Activated T-helper 1 cell treated with anti-CD3 and anti-CD28 coated beads, Interleukin-2, amount 50 U/mL, for 16 hours (primary cell): ENCODE measurements around the gene SMIM45.

ENCODE experiments used
- DNase-seq, 2 donors: peaks; one replicate each; pipeline ENCODE4 v3.0.0-alpha.2; 2020; ENCODE audit warnings: low read depth in 1 of 2, low spot score in 1 of 2

Gene SMIM45

DNA sequence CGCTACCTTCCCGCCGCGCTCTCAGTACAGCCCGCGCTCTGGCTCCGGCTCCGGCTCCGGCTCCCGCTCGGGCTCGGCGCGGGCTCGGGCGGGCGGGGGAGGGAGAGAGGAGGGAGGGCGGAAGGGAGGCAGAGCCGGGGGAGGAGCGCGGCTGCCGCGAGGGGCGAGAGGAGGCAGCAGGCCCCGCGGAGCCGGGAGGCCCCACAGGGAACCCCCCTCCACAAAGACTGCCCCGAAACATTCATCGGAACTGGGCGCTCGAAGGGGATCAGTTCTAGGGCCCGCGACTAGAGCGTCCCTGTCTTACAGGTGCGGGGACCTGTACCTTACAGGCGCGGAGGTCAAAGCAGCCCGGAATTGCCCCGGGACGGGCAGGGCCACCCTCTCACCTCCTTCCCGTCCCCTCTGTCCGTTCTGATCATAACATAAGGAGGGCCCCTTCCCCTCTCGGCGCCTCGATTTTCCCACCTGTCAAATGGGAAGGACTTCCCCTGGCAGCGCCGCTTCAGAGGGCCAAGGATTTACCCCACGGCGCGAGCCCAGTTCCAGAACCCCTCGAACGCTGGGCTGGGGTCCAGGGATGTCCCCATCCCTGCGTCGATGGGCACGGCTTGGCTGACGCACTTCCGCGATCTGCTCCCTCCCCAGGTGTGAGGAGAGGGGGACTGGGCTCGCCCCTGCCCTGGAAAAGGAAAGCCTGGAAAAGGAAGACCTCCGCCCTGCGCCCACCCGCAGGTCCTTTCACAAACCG is 36.7 kb upstream of the SMIM45 start, which contains the start of gene SHISA8:
SHISA8 (minus strand) TSS at position 40 of the 751 bp plus-strand sequence. CDS start 407 bp downstream, outside the sequence.
- peak; percentile 34 to 39 for DNase-seq

DNA sequence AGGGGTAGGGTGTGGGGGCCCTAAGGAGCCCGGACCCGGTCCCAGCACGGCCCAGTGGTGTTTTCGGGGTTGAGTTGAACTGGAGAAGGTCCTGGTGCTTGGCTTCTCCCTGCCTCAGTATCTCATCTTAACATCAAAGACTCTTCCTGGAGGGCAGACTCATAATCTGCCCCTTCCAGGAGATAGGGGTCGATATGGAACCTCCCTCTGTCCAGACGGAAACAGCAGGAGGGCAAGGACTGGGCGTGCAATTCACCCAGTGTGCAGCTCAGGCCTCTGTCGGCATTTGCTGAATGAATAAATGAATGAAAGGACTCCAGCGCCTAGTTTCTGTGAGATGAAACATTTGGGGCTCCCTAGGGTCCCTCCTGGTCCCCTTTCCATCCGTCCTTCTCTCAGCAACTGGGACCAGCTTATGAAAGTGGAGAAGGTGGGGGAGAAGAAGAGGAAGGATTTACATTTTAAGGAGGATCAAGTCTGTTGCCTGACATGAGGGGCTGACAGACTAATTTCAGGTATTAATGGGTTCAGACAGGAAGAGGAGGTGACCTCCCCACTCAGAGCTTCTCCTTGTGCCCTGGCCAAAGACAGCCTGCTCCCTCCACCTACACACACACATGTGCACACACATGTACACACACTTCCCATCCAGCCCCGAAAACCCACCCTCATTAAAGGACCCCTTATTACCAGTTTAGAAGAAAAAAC is 36.0 kb upstream of the SMIM45 start:
- no peak for DNase-seq

DNA sequence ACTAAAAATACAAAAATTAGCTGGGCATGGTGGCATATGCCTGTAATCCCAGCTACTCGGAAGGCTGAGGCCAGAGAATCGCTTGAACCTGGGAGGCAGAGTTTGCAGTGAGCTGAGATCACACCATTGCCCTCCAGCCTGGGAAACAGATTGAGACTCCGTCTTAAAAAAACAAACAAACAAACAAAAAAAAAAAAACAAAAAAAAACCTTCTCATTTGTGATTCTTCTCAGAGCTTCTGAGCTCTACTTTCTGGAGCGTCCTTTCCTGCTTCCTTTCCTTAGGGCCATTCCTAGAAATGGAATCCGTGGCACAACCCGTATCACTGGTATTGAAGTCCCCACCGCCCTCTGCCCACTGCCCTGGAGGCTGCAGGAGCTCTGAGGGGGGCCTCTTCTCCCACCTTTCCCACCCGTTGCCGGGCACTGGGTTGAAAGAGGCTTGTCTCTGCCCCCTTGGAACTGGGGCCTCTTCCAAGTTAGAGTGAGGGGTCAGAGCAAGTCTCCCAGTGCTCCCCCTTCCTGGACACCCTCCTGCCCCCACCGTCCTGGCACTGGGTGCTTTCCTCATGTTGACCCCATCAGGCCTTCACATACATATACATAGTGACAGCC is 35.1 kb upstream of the SMIM45 start:
- no peak for DNase-seq

DNA sequence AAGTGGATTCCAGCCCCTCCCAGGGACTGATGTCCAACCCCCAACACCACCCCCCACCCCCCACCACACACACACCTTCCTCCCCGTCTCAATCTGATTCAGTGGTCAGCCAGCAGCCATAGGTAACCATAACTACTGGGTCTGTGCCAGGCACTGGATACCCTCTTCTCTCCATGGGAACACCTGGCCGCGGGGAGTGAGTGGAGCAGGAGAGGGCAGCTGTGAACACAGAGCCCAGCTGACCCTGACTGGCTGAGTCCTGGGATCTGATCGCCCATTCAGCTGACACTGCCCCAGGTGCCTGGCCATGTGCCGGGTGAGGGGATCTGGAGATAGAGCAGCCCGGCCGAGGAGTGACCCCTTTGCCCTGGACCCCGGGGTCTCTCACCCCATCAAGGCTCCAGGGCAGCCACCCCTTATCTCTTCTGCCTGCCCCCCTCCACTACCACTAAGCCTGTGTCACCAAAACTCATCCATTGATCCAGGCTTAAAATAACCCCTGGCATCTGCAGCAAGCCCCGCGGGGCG is 34.5 kb upstream of the SMIM45 start:
- DNase-seq: no peak

DNA sequence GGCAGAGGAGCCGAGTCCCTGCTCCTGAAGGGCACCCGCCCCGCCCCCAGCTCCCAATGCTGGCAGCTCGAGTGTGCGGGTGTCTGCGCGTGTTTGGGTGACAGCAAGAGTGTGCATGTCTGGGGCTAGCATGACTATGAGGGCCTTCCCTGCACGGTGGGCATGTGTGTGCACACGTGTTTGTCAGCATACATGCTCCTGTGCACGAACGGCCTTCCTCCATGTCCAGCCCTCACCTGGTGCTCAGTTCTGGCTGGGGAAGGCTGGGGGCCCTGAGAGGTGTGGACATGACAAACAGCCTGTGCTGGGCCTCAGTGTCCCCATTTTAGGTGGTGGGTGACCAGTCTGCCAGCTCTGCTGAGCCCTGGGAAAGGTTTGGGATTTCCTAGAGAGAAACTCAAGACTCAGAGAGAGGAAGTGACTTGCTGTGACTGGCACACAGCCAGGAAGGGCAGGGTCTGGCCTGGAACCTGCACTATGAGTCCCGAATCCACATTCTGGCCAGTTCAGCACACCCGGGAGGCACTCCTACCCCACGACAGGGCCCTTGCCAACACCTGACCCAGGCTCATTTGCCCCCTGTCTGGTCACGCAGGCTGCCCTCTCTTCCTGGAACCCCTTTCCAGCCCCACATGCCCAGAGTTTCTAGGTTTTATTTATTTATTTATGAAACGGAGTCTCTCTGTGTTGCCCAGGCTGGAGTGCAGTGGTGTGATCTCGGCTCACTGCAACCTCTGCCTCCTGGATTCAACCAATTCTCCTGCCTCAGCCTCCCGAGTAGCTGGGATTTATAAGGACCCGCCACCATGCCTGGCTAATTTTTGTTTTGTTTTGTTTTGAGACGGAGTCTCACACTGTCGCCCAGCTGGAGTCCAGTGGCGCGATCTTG is 33.8 kb upstream of the SMIM45 start:
- DNase-seq: no peak

DNA sequence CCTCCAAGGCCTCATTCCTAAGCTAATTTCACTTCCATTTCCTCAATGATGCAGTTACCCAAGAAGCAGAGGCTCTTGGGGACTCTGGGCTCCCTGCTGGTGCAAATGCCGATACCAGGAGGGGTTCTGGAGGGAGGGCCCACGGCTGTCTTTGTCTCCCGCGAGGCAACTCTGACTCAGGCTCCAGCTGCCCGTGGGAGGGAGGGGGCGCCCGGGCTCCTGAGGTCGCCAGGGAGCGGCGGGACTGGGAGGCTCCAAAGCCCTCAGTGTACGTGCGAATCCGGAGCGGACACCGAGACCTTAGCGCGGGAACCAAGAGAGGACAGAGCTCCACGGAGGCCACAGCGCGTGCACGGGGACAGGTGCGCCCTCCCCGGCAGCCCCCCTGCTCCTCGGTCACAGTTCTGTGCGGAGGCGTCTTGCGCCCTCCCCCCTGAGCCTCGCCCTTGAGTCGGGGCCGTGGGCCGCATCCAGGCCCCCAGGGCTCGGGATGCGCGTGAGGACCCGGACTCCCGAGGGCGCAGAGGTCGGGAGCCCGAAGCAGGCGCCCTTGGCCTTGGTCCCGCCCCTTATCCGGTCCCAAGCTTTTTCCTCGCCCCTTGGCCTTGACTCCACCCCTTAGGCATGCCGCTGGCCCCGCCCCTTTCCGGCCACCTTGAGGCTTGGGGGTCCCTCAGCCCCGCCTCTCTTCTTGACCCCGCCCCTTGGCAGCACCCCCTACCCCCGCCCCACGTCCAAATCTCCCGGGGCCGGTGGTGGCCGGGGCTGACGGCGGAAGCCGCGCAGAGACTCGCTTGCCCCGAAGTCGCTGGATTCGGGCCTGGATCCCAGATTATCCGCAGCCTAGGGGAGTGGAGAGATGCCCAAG is 32.4 kb upstream of the SMIM45 start:
- DNase-seq: no peak

DNA sequence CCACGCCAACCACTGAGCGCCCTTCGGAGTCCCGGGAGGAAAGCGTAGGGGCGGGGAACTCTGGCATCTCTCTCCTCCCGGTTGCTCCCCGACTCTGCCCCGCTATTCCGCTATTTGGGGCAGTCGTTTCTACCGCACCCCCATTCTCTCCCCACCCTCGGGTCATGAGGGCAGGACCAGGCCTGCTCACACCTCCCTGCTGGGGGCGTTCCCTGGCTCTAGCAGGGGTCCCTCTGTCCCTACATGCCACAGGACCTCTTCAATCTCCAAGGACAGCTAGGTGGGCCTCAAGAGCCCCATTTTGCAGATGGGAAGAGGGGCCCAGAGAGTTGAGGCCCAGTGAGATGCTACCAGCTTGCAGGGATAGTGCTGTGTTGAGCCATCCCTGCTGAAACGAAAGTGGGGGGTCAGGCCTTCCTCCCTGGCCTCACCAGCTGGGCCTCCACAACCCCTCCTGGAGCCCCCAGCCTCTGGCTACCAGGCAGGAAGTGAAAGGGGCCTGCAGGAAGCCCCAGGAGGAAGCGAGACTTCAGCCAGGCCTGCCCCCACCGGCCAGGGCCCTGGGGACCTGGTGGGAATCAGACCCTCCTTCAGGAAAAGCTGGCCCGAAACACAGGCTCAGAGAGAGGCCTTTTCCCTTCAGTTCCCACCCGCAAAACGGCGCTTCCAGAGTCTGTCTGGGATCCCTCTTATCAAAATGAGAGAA is 31.5 kb upstream of the SMIM45 start:
- no peak for DNase-seq

DNA sequence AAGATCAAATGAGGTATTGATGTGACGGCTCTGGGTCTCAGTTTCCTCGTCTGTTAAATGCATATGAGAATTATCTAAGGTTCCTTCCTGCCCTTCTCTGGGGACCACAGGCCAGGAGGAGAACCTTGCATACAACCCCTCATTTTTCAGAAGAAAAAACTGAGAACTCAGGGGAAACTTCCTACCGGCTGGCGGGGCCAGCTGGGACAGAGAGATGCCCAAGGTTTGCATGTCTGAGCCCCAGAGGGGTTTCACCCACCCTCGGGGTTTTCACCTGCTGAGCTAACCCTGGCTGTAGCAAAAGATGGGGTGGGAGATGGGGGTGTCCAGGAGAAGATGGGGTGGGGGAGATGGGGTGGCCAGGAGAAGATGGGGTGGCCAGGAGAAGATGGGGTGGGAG is 29.6 kb upstream of the SMIM45 start:
- no peak for DNase-seq

DNA sequence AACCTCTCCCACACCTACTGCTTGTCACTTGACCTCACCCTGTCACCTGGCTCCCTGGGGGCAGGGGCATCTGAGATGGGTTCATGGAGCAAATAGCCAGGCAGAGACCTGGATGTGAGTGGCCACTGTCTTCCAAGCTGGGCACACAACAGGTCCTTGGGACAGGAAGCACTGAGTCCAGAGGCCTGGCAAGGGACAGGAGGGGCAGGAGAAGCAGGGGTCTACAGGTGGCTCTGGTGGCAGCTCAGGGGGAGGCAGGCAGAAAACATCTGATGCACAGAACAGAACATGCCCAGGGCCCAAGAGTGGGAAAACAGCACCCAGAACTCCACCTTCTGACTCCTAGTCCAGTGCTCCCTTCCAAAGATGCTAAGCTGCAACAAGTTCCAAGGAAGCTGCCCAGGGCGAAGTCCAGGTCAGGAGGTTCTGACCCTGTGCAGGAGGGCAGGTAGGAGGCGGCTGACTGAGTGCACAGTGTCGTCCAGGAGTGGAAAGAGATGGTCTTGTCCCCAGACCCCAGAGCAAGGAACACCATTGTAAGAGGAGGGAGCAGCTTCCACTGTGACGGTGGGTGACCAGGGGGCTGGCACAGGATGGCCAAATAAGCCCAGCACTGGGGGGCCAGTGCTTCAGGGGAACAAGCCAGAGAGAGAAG is 28.9 kb upstream of the SMIM45 start:
- no peak for DNase-seq

DNA sequence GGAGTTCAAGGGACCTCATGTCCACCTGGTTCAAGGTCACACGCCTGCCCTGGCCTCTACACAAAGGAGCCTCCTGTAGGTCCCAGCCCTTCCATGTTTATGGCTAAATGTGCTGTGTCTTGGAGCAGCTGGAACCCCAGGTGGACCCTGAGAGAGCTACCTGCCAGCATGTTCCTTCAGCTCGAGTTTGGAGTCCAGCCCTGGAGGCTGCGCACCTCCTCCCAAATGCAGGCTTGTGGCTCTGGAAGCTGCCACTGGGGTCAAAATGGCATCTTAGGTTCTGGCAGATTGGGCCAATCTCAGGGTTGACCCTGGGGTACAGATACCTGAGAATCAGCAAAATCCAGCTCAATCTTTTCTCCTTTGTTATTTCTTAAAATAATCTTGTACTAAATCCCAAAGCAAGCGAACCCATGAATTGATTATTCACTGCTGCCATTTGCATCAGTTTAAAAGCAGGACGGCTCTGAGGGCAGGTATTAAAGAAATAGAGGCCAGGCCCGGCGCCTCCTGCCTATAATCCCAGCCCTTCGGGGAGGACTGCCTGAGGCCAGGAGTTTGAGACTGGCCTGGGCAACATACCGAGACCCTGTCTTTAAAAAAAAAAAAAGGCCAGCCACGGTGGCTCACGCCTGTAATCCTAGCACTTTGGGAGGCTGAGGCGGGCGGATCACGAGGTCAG is 28.2 kb upstream of the SMIM45 start:
- no peak for DNase-seq

DNA sequence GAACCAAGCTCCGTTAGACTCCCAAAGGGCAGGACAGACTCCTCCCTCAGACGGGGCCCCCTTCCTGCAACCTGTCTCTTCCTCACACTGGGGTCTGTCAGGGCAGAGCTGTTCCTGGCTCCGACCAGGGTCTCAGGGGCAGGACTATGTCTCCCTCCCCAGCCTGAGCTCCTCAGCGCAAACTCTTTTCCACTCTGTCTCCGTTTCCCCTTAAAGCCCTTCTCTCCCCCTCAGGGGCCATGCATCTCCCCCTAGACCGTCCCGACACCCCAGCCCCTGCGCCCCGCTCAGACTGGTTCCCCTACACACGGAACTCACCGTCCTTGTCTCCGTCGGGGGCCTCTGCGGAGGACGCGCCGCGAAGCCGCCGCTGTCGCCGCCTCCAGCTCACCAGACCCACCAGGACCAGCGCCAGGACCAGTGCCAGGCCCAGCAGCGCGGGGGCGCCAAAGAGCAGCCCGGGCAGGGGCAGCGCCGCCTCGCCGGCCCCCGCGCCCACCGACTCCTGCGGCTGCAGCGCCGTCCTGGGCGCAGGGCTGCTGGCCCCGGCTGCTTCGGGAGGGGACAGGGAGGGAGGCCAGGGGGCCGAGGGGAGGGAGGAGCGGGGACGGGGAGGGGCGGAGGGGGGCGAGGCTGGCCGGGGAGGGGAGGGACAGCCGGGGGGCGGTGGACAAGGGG is 26.0 kb upstream of the SMIM45 start:
- peak; percentile 51 to 67 for DNase-seq

DNA sequence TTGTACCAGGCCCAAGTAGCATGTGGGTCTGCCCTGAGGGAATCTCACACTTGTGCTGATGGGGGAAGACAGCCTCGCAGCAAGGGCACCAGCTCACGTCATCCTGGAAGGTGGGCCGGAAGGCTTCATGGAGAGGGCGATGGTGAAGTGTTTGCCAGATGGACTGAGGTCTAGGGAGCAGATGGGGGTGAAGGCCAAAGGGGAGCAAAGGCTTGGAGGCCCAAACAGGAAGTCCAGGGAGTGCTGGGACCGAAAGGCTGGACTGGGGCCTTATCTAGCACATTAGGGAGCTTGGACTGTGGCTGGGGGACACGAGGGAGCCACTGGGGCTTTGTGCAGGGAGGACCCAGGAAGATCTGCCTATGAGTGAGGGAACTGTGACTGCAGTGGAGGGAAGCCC is 24.1 kb upstream of the SMIM45 start:
- no peak for DNase-seq

DNA sequence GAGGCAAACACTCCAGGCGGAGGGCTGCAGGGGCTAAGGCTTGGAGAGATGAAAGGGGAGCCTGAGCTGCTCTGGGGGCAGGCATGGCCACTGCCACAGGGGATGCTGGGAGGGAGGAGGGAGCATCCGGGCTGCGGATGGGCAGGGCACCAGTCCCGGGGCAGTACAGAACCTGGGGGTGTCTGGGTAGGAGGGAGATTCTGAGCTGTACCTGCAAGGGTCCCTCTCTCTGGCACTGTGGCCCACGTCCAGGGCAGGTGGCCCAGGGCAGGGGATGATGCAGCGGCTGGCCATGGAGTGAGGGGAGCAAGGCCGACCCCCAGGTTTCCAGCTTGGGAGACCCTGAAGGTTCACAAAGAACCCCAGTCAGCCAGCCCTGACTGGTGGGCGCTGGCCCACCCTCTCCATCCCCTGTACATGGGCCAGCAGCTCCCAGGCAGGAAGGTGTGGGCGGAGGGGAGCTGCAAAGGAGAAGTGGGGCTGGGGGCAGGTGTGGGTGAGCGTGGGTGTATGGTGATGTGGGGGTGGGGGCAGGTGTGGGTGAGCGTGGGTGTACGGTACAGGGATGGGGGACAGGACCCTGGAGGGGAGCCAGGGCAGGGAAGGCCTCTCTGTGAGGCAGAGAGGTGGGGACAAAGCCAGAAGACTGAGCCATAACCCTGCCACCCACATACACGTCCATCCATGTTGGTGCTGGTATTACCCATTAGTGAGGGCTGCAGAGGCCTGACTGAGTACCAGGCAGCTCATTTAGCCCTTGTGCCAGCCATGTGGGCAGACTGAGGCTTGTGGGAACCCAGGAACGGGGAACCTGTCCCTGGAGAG is 23.1 kb upstream of the SMIM45 start:
- DNase-seq: no peak

DNA sequence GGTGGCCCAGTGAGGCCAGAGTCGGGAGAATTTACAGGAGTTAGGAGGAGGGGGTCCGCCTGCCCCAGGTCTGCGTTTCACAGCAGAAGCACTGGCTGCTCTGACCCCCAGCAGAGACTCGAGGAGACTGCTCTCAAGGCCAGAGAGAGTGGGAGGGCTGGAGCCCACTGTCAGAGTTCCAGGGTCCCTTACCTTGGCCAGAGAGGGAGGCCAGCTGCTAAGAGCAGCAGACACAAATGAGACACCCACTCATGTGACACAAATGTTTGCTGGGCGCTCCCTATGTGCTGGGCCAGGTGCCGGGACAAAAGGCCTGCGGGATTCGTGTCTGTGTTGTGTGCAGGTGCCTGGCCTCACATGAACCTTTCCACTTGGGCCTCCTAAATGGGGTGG is 22.5 kb upstream of the SMIM45 start:
- DNase-seq: no peak

DNA sequence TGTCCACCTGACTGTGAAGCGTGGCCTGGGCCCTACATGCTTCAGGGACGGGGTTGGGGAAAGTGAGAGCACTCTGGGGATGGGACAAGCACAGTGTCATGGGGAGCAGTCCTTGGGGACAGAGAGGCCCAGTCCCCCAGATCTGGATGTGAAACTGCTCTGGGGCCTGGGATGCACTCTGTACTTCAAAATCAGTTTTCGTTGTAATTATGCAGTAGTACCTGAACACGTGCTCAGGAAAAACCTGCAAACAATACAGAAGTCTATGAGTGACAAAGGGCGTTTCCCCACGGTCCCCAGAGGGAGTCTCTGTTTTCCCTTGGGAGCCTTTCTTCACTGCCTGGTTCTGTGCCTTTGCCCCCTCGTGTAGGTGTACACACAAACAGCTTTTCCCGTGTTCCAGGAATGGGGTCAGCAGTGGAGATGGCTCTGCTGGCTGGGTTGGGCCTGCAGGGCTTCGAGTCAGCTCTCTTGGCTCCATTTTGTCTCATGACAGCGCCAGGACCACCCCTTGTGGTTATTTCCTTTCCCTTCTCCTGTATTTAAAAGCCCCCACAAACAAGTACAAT is 20.2 kb upstream of the SMIM45 start:
- DNase-seq: no peak

DNA sequence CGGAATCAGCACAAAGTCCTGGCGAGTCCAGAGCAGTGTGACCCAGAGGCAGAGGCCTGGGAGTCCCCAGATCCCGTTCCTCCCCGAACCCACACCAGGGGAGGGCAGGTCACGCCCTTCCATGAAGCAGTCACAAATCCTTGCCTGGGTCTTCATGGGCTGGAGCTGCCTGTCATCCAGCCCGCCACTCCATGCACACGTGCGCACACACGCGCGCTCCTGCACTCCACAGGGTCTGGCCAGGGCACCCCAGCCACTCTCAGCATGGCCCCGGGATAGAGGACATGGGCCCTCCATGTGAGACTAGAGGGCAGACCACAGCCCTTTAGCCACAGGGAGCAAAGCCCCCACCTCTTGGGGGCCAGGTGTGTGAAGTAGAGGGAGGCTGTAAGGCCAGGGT is 19.6 kb upstream of the SMIM45 start:
- no peak for DNase-seq
